GM23338 (cell line): ENCODE data around the gene HMCN2.

Source experiments
- EZH2phosphoT487 ChIP-seq: fragments of 200-600 bp; sonication (generic); IDR thresholded peaks from one replicate; pipeline ENCODE4 v1.8.1; 2018; ENCODE audit warnings: antibody characterized with exemption; ENCODE audit not compliant: unreplicated experiment
- TF ChIP-seq, protein P1 (sequence below), 2 experiments: fragments of 200-600 bp in 1 of 2; sonication (generic) in 1 of 2; conservative IDR thresholded peaks; 2 replicates each; pipeline versions ENCODE4 v1.5.1 to v1.6.1; 2016 to 2017; ENCODE audit warnings: antibody characterized with exemption in 2 of 2, low read depth in 2 of 2, mild to moderate bottlenecking in 2 of 2, moderate library complexity in 1 of 2

DNA sequence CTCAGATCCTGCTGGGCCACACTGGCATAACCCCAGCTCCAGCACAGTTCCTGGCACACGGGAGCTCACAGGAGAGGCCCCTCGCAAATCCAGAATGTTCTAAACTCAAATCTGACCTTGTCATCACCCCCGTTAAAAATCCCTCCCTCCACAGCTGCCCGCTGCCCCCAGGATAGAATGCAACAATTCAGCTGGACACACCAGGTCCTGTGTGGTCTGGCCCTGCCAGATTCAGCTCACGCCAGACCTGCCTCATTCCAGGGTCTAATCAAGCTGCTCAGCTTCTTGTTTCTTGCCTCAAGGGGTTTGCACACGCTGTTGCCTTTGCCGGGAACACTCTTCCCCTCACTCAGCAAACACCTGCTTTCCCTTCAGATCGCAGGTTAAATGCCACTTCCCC, 134.2 kb downstream of the HMCN2 start:
- TF ChIP-seq EZH2phosphoT487: no peak
- TF ChIP-seq, protein P1, sequence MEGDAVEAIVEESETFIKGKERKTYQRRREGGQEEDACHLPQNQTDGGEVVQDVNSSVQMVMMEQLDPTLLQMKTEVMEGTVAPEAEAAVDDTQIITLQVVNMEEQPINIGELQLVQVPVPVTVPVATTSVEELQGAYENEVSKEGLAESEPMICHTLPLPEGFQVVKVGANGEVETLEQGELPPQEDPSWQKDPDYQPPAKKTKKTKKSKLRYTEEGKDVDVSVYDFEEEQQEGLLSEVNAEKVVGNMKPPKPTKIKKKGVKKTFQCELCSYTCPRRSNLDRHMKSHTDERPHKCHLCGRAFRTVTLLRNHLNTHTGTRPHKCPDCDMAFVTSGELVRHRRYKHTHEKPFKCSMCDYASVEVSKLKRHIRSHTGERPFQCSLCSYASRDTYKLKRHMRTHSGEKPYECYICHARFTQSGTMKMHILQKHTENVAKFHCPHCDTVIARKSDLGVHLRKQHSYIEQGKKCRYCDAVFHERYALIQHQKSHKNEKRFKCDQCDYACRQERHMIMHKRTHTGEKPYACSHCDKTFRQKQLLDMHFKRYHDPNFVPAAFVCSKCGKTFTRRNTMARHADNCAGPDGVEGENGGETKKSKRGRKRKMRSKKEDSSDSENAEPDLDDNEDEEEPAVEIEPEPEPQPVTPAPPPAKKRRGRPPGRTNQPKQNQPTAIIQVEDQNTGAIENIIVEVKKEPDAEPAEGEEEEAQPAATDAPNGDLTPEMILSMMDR (conservative IDR thresholded peaks at IDR 0.05; ENCODE audit: low read depth in 2 of 2): no peak
